K562 (cell line): ENCODE results near the gene SOS1. TPM values are rescaled to one million over a fixed set of nuclear protein-coding genes. Genes with fewer than 3 reads are reported as not detected.

Experiments
- CHCHD3 ChIP-seq: fragments of 250-450 bp; sonication (Bioruptor Pico); IDR thresholded peaks from 2 replicates; pipeline ENCODE4 v2.1.2; 2022; ENCODE audit warnings: mild to moderate bottlenecking
- CHD1 ChIP-seq: fragments of 200-600 bp; sonication (generic); IDR thresholded peaks from one replicate; pipeline ENCODE4 v1.6.1; 2012; ENCODE audit warnings: mild to moderate bottlenecking, moderate library complexity, low read length, inconsistent platforms
- NFATC3 ChIP-seq: fragments of 450-650 bp; IDR thresholded peaks from 2 replicates; pipeline ENCODE4 v1.6.1; 2017; ENCODE audit warnings: mild to moderate bottlenecking
- NRF1 ChIP-seq, 2 experiments: fragments of 450-650 bp; IDR thresholded peaks in 1 of 2; conservative IDR thresholded peaks in 1 of 2; 2 replicates each; pipeline ENCODE4 v1.6.1; 2014; ENCODE audit warnings: mild to moderate bottlenecking in 2 of 2
- TFE3 ChIP-seq: fragments of 450-650 bp; formaldehyde crosslinking; IDR thresholded peaks from 2 replicates; pipeline ENCODE4 v1.4.0; 2020; ENCODE audit warnings: mild to moderate bottlenecking, mixed read lengths
- ZFP36 ChIP-seq: fragments of 150-350 bp; IDR thresholded peaks from 2 replicates; pipeline ENCODE4 v1.6.1; 2018; ENCODE audit warnings: low read length, low read depth; ENCODE audit not compliant: partially characterized antibody
- ZNF175 ChIP-seq: fragments of 200-800 bp; sonication (Bioruptor generic); IDR thresholded peaks from 2 replicates; pipeline ENCODE4 v1.6.1; 2016; ENCODE audit warnings: low read depth, mild to moderate bottlenecking, missing genetic modification characterization, missing compliant biosample characterization
- ZNF3 ChIP-seq: fragments of 250-450 bp; sonication (Bioruptor Pico); IDR thresholded peaks from 2 replicates; pipeline ENCODE4 v1.5.0; 2021; ENCODE audit warnings: mild to moderate bottlenecking, moderate library complexity
- ZNF780A ChIP-seq: fragments of 250-450 bp; sonication (Bioruptor Pico); IDR thresholded peaks from 2 replicates; pipeline ENCODE4 v1.5.0; 2021; ENCODE audit warnings: mild to moderate bottlenecking
- polyA plus RNA-seq, 8 experiments: library from polyadenylated mRNA; depleted of rRNA in 4 of 8; stranded (reverse) in 5 of 8; unstranded in 3 of 8; fragments of >200 nt; fragmentation: Nextera tagmentation in 2 of 8; fragmentation: Illumina TruSeq in 1 of 8; extraction: Ambion mirVana in 2 of 8; extraction: Trizol in 1 of 8; gene quantifications; 2 replicates each; pipeline versions ENCODE4 v1.2.1 to v1.2.3, GENCODE V29; 2011 to 2014; ENCODE audit warnings: inconsistent platforms in 1 of 8, missing spikeins in 1 of 8
- total RNA-seq, 7 experiments: library from RNA; depleted of rRNA in 6 of 7; stranded (reverse); fragments of >200 nt in 6 of 7; fragmentation: Illumina TruSeq in 2 of 7; extraction: Trizol in 2 of 7; gene quantifications; 2 replicates each; pipeline versions ENCODE4 v1.2.1 to v1.2.3, GENCODE V29; 2011 to 2021; ENCODE audit warnings: low replicate concordance in 1 of 7
- TF ChIP-seq, protein P1 (sequence below): fragments of 150-350 bp; conservative IDR thresholded peaks from 2 replicates; pipeline ENCODE4 v1.6.1; 2014; ENCODE audit warnings: low read length
- TF ChIP-seq, protein P2 (sequence below): fragments of 250-450 bp; sonication (Bioruptor Pico); IDR thresholded peaks from 2 replicates; pipeline ENCODE4 v1.8.0; 2021; ENCODE audit warnings: moderate library complexity, mild to moderate bottlenecking, inconsistent platforms
- TF ChIP-seq, protein P3 (sequence below), 2 experiments: fragments of 450-650 bp; IDR thresholded peaks; 2 replicates each; pipeline ENCODE4 v1.6.1; 2018; ENCODE audit warnings: mild to moderate bottlenecking in 2 of 2, low read depth in 1 of 2; ENCODE audit not compliant: partially characterized antibody in 2 of 2
- TF ChIP-seq, protein P4 (sequence below): fragments of 200-400 bp; formaldehyde crosslinking; IDR thresholded peaks from 2 replicates; pipeline ENCODE4 v1.6.1; 2017; ENCODE audit warnings: mild to moderate bottlenecking, low read depth, low read length, moderate library complexity

The SOS1 gene
- total and polyA plus RNA-seq, 9 of the 15 experiments (the other 6 are each of a cell fraction or from before 2014, with no cell fraction given), result 2.5 to 27.1 (median 16.3) TPM

GRCh38 chr2:39039072-39039471, 81.8 kb downstream of the SOS1 start (continued):
- TF ChIP-seq, protein P1, sequence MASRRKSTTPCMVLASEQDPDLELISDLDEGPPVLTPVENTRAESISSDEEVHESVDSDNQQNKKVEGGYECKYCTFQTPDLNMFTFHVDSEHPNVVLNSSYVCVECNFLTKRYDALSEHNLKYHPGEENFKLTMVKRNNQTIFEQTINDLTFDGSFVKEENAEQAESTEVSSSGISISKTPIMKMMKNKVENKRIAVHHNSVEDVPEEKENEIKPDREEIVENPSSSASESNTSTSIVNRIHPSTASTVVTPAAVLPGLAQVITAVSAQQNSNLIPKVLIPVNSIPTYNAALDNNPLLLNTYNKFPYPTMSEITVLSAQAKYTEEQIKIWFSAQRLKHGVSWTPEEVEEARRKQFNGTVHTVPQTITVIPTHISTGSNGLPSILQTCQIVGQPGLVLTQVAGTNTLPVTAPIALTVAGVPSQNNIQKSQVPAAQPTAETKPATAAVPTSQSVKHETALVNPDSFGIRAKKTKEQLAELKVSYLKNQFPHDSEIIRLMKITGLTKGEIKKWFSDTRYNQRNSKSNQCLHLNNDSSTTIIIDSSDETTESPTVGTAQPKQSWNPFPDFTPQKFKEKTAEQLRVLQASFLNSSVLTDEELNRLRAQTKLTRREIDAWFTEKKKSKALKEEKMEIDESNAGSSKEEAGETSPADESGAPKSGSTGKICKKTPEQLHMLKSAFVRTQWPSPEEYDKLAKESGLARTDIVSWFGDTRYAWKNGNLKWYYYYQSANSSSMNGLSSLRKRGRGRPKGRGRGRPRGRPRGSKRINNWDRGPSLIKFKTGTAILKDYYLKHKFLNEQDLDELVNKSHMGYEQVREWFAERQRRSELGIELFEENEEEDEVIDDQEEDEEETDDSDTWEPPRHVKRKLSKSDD, result no peak
- TF ChIP-seq ZNF175, result no peak
- TF ChIP-seq CHD1, result no peak
- no peak for TF ChIP-seq NRF1 (conservative IDR thresholded peaks at IDR 0.05 in 1 of 2, IDR thresholded peaks at IDR 0.05 in 1 of 2)
- TF ChIP-seq, protein P2, sequence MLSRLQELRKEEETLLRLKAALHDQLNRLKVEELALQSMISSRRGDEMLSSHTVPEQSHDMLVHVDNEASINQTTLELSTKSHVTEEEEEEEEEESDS (CRISPR knock-in tag), result no peak
- no peak for TF ChIP-seq TFE3
- TF ChIP-seq NFATC3, result no peak
- TF ChIP-seq CHCHD3 (CRISPR knock-in tag), result no peak
- TF ChIP-seq, protein P3, sequence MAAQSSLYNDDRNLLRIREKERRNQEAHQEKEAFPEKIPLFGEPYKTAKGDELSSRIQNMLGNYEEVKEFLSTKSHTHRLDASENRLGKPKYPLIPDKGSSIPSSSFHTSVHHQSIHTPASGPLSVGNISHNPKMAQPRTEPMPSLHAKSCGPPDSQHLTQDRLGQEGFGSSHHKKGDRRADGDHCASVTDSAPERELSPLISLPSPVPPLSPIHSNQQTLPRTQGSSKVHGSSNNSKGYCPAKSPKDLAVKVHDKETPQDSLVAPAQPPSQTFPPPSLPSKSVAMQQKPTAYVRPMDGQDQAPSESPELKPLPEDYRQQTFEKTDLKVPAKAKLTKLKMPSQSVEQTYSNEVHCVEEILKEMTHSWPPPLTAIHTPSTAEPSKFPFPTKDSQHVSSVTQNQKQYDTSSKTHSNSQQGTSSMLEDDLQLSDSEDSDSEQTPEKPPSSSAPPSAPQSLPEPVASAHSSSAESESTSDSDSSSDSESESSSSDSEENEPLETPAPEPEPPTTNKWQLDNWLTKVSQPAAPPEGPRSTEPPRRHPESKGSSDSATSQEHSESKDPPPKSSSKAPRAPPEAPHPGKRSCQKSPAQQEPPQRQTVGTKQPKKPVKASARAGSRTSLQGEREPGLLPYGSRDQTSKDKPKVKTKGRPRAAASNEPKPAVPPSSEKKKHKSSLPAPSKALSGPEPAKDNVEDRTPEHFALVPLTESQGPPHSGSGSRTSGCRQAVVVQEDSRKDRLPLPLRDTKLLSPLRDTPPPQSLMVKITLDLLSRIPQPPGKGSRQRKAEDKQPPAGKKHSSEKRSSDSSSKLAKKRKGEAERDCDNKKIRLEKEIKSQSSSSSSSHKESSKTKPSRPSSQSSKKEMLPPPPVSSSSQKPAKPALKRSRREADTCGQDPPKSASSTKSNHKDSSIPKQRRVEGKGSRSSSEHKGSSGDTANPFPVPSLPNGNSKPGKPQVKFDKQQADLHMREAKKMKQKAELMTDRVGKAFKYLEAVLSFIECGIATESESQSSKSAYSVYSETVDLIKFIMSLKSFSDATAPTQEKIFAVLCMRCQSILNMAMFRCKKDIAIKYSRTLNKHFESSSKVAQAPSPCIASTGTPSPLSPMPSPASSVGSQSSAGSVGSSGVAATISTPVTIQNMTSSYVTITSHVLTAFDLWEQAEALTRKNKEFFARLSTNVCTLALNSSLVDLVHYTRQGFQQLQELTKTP (IDR thresholded peaks at IDR 0.05; ENCODE audit: low read depth in 1 of 2, partially characterized antibody in 2 of 2), result no peak
- no peak for TF ChIP-seq ZFP36
- TF ChIP-seq, protein P4, sequence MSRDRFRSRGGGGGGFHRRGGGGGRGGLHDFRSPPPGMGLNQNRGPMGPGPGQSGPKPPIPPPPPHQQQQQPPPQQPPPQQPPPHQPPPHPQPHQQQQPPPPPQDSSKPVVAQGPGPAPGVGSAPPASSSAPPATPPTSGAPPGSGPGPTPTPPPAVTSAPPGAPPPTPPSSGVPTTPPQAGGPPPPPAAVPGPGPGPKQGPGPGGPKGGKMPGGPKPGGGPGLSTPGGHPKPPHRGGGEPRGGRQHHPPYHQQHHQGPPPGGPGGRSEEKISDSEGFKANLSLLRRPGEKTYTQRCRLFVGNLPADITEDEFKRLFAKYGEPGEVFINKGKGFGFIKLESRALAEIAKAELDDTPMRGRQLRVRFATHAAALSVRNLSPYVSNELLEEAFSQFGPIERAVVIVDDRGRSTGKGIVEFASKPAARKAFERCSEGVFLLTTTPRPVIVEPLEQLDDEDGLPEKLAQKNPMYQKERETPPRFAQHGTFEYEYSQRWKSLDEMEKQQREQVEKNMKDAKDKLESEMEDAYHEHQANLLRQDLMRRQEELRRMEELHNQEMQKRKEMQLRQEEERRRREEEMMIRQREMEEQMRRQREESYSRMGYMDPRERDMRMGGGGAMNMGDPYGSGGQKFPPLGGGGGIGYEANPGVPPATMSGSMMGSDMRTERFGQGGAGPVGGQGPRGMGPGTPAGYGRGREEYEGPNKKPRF, result no peak
- no peak for TF ChIP-seq ZNF3 (CRISPR knock-in tag)
- TF ChIP-seq ZNF780A (CRISPR knock-in tag), result no peak
